Right cardiac atrium (tissue), 5 donors: Measurements from ENCODE around the gene ZBTB20. TPM values are rescaled to one million over a fixed set of nuclear protein-coding genes. Genes with fewer than 3 reads are reported as not detected.
A peak's percentile ranks its signal among the peaks of the same experiment; 100 is the strongest.

ENCODE experiments used
- ATAC-seq, 2 donors: fragments of 200-7000 bp; cut with Tn5 transposase; one replicate each; pipeline versions ENCODE4 v1.8.0 to v1.9.1; 2020; ENCODE audit warnings: moderate library complexity in 2 of 2, mild to moderate bottlenecking in 1 of 2
- DNase-seq, 3 donors: peaks; one replicate each; pipeline ENCODE4 v3.0.0-alpha.2; 2020
- H3K27ac ChIP-seq: one replicate; pipeline ENCODE4 v1.5.1; 2013; ENCODE audit warnings: mild to moderate bottlenecking, low read length, control low read depth, moderate library complexity
- H3K27me3 ChIP-seq: one replicate; pipeline ENCODE4 v1.6.1; 2013; ENCODE audit not compliant: control insufficient read depth, insufficient read depth
- H3K4me1 ChIP-seq: one replicate; pipeline ENCODE4 v1.6.1; 2013; ENCODE audit warnings: low read length; ENCODE audit not compliant: control insufficient read depth, insufficient read depth
- H3K4me3 ChIP-seq: one replicate; pipeline ENCODE4 v1.5.1; 2013; ENCODE audit warnings: low read length, control low read depth
- H3K9me3 ChIP-seq: one replicate; pipeline ENCODE4 v1.6.1; 2013; ENCODE audit warnings: low read length; ENCODE audit not compliant: control insufficient read depth
- WGBS: extraction: QIAGEN DNeasy Blood & Tissue Kit; methylation state at CpG from one replicate; pipeline ENCODE4 v1.1.7; 2013; 5-methylcytosine and 5-hydroxymethylcytosine counted together
- intact Hi-C, 4 donors: fragments of 100-400 bp; cut with DNase I; formaldehyde crosslinking; loops; one replicate each; pipeline versions ENCODE4 v1.11.0 to v1.14.0; 2022 to 2023
- polyA plus RNA-seq: library from polyadenylated mRNA; stranded (reverse); fragments of 200-250 nt; gene quantifications from one replicate; pipeline ENCODE4 v1.2.3, GENCODE V29; 2013
- total RNA-seq, 4 donors: library from RNA; stranded (reverse); fragmentation: NEBNext Ultra II Directional; extraction: Animal tissue kit (Norgen Biotek cat#: 25700); gene quantifications; one replicate each; pipeline ENCODE4 v1.2.1, GENCODE V29; 2021
- donor health status: healthy with polysubstance abuse.
- donor health status: DM: no; HTN: yes; CAD: no.
- donor health status: DM: no; HTN: no; CAD: no.
- donor health status: DM: no; HTN: yes; CAD: no; lungs with severe emphysema.
- donor health status: DM: yes; HTN: yes; CAD: no.

ZBTB20 gene
- total and polyA plus RNA-seq, 5 donors, result 6.5 to 87.9 (median 75.5) TPM

GRCh38 chr3:114879059-114880031 lies 267.7 kb downstream of the ZBTB20 start:
- no peak for DNase-seq
- ATAC-seq, result peak in 1 of 2 donors; percentile 71

GRCh38 chr3:114878114-114878839 lies 268.8 kb downstream of the ZBTB20 start:
- intact Hi-C loops, result no loop called here
- Histone ChIP-seq H3K4me1 (peaks cover 3% of the 10 kb centered on the region), H3K27ac (no peak overlapping the region), H3K27me3 (no peaks in the 10 kb centered on the region), H3K4me3 (no peak overlapping the region), H3K9me3 (no peaks in the 10 kb centered on the region)
- no peak for DNase-seq
- 95% methylated on average over 5 of the region's 5 CpGs for WGBS
- ATAC-seq, result no peak

More at GRCh38 chr3:114879059-114880031, 267.7 kb downstream of the ZBTB20 start:
- WGBS, result 49% methylated on average over 8 of the region's 8 CpGs
- Histone ChIP-seq H3K4me3 (no peak overlapping the region), H3K27me3 (no peaks in the 10 kb centered on the region), H3K4me1 (peaks cover 3% of the 10 kb centered on the region), H3K9me3 (no peaks in the 10 kb centered on the region), H3K27ac (no peak overlapping the region)
- intact Hi-C loops, result no loop called here

DNA sequence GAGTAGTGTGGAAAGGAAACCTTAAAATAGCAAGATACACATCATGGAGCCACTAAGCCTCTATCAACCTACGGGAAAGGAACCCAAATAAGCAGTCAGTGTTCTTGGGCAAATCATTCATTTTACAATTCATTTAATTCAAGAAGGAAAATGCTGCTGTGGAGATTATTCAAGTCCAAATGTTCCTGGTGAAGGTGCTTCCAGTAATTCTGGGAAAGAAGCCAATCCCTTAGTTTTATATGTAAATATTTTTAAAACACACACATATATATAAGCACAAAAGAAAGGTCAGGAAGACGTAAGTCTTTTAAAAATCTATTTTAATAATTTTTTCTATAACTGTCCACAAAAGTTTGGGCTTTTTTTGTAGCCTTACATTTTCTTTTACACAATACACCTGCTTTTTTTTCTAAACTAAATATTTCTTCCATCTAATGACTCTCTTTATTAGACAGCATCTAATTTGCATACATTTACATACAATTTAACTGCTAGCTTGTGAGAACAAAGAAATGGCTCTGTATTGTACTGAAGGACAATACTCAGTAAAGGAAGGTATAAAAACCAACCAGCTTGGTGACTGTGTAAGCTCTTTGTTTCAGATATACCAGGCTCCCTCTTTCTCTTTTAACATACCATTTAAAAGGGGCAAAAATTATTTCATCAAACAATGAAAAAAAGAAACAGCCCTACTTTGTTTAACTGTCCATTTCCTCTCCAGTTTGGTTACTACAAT lies 269.5 kb downstream of the ZBTB20 start:
- Histone ChIP-seq H3K27me3 (no peaks in the 10 kb centered on the region), H3K4me3 (no peak overlapping the region), H3K4me1 (peaks cover 3% of the 10 kb centered on the region), H3K27ac (no peak overlapping the region), H3K9me3 (no peaks in the 10 kb centered on the region)
- DNase-seq, result no peak
- intact Hi-C loops, result no loop called here
- ATAC-seq, result no peak
- 79% methylated on average over 2 of the region's 2 CpGs for WGBS

- Histone ChIP-seq H3K27ac (no peak overlapping the region), H3K4me1 (peaks cover 1% of the 10 kb centered on the region), H3K27me3 (no peaks in the 10 kb centered on the region), H3K4me3 (no peak overlapping the region), H3K9me3 (no peaks in the 10 kb centered on the region)
- intact Hi-C loops, result no loop called here
- ATAC-seq (peak; percentile 74 to 79), DNase-seq (peak in 2 of 3 donors; percentile 33 to 51)
- WGBS, result 20% methylated on average over 3 of the region's 3 CpGs
Measured at GRCh38 chr3:114874522-114874971, 272.5 kb downstream of the ZBTB20 start.

DNA sequence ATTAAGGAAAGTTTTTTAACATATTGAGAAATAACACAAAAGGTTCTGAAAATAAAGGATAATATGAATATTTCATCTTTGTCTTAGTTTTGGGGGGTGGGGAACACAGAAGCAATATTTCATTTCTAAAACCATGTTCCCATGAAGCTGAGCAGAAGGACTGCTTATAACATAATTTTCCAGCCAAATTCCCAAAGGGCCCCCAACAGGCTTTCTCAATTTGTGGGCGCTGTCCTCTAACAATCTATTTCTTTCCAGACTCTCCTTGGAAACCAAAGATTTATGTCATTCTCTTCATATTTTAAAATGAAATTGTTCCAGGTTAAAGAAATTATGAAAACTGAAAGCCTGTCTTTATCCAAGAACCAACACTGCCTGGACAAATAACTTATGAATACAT lies 273.5 kb downstream of the ZBTB20 start:
- DNase-seq (no peak), ATAC-seq (no peak)
- intact Hi-C loops, result no loop called here
- no peak overlapping the region for H3K27ac ChIP-seq
- H3K9me3 ChIP-seq, result no peaks in the 10 kb centered on the region
- H3K4me1 ChIP-seq, result no peaks in the 10 kb centered on the region
- 90% methylated on average over 1 of the region's 1 CpG for WGBS
- no peaks in the 10 kb centered on the region for H3K27me3 ChIP-seq
- no peak overlapping the region for H3K4me3 ChIP-seq

GRCh38 chr3:114872588-114872987 lies 274.5 kb downstream of the ZBTB20 start:
- Histone ChIP-seq H3K9me3 (no peaks in the 10 kb centered on the region), H3K4me3 (no peak overlapping the region), H3K27ac (no peak overlapping the region), H3K27me3 (no peaks in the 10 kb centered on the region), H3K4me1 (no peaks in the 10 kb centered on the region)
- DNase-seq (no peak), ATAC-seq (no peak)
- 60% methylated on average over 1 of the region's 1 CpG for WGBS
- intact Hi-C loops, result no loop called here

DNA sequence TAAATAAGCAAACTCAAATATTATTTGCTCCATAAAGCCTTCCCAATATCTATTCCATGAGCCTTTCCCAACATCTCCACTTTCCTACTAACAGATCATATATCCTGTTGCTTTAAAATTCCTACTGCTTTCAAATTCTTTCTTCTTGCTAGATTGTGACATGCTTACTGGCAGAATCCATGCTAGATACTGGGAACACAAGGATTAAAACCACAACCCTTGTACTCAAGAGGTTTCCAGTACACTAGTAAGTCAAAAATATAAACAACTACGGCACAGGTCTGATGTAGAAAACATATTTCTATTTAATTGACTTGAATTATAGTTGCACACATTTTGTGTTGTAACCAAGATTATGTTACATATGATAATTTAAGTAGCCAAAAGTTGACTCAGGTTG lies 275.0 kb downstream of the ZBTB20 start:
- WGBS, result 85% methylated on average over 1 of the region's 1 CpG
- no peaks in the 10 kb centered on the region for H3K4me1 ChIP-seq
- H3K27me3 ChIP-seq, result no peaks in the 10 kb centered on the region
- no peaks in the 10 kb centered on the region for H3K9me3 ChIP-seq
- DNase-seq (no peak), ATAC-seq (peak in 1 of 2 donors; percentile 22)
- no peak overlapping the region for H3K27ac ChIP-seq
- intact Hi-C loops, result no loop called here
- H3K4me3 ChIP-seq, result no peak overlapping the region

GRCh38 chr3:114867835-114868503 lies 279.1 kb downstream of the ZBTB20 start:
- DNase-seq (no peak), ATAC-seq (peak in 1 of 2 donors; percentile 29)
- intact Hi-C loops, result no loop called here
- no peaks in the 10 kb centered on the region for H3K27me3 ChIP-seq
- no peaks in the 10 kb centered on the region for H3K4me1 ChIP-seq
- H3K27ac ChIP-seq, result no peak overlapping the region
- no peaks in the 10 kb centered on the region for H3K9me3 ChIP-seq
- 60% methylated on average over 4 of the region's 4 CpGs for WGBS
- no peak overlapping the region for H3K4me3 ChIP-seq

- 96% methylated on average over 6 of the region's 6 CpGs for WGBS
- Histone ChIP-seq H3K9me3 (no peaks in the 10 kb centered on the region), H3K27ac (no peak overlapping the region), H3K4me3 (no peak overlapping the region), H3K4me1 (no peaks in the 10 kb centered on the region), H3K27me3 (no peaks in the 10 kb centered on the region)
- no peak for ATAC-seq
- no peak for DNase-seq
- intact Hi-C loops, result no loop called here
Measured at GRCh38 chr3:114867359-114867758, 279.7 kb downstream of the ZBTB20 start.

DNA sequence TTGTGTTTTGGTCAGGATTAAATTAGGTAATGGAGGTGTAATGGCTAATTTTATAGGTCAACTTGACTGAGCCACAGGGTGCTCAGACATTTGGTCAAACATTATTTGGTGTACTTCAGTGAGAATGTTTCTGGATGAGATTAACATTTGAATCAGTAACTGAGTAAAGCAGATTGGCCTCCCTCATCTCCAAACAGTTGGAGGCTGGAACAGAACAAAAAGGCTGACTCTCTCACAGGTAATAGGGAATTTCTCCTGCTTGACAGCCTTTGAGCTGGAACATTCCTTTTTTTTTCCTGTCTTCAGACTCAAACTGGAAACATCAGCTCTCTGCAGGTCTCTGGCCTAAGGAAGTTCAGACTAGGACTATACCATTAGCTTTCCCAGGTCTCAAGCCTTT lies 280.7 kb downstream of the ZBTB20 start:
- no peak for ATAC-seq
- H3K4me3 ChIP-seq, result no peak overlapping the region
- H3K27me3 ChIP-seq, result no peaks in the 10 kb centered on the region
- H3K27ac ChIP-seq, result no peak overlapping the region
- H3K9me3 ChIP-seq, result no peaks in the 10 kb centered on the region
- intact Hi-C loops, result no loop called here
- H3K4me1 ChIP-seq, result no peaks in the 10 kb centered on the region
- no peak for DNase-seq
